Hepatocyte (in vitro differentiated cells): ENCODE results near the gene TMEM98.

Experiments used
- CTCF ChIP-seq: fragments of 200-600 bp; sonication (generic); IDR thresholded peaks from 2 replicates; pipeline ENCODE4 v1.5.1; 2016; ENCODE audit warnings: antibody characterized with exemption, mild to moderate bottlenecking; ENCODE audit not compliant: poor library complexity
- EZH2phosphoT487 ChIP-seq: fragments of 200-600 bp; sonication (generic); IDR thresholded peaks from one replicate; pipeline ENCODE4 v1.6.1; 2018; ENCODE audit warnings: antibody characterized with exemption, mild to moderate bottlenecking, low read depth, moderate library complexity; ENCODE audit not compliant: unreplicated experiment, severe bottlenecking

GRCh38 chr17:32992321-32993033 lies 64.5 kb downstream of the TMEM98 start:
- TF ChIP-seq CTCF (no peak), EZH2phosphoT487 (no peak)
